Activated CD4-positive, alpha-beta memory T cell treated with anti-CD3 and anti-CD28 coated beads, Interleukin-2, amount 10 ng/mL, durations not matched to agents 7 days and 5 days (primary cell): ENCODE measurements around the gene PEX10. TPM values are rescaled to one million over a fixed set of nuclear protein-coding genes. Genes with fewer than 3 reads are reported as not detected.
A peak's percentile ranks its signal among the peaks of the same experiment; 100 is the strongest.
"Not testable (repeated sequence)": the region's sequence is repeated elsewhere in the genome, so short reads cannot be mapped to it uniquely, and the experiment has no call there.

ENCODE experiments used
- CTCF ChIA-PET: fragments of 350-600 bp; sonication (Branson Sonifier 250); formaldehyde crosslinking; loops from one replicate; lab custom pipeline; 2021; ENCODE audit warnings: antibody characterized with exemption, inconsistent platforms; lab: Charles Lee
- POLR2A ChIA-PET: fragments of 350-600 bp; sonication (Branson Sonifier 250); formaldehyde crosslinking; loops from one replicate; lab custom pipeline; 2021; ENCODE audit warnings: antibody characterized with exemption; lab: Charles Lee
- DNase-seq: peaks from one replicate; pipeline ENCODE4 v3.0.0-alpha.2; 2020
- H3K27ac Mint-ChIP-seq: one replicate; pipeline ENCODE4 v1.8.0; 2021; ENCODE audit warnings: mild to moderate bottlenecking, mixed read lengths
- H3K27me3 Mint-ChIP-seq: one replicate; pipeline ENCODE4 v1.8.0; 2021; ENCODE audit warnings: mixed read lengths
- H3K36me3 Mint-ChIP-seq: one replicate; pipeline ENCODE4 v1.8.0; 2021; ENCODE audit warnings: low read depth, mixed read lengths
- H3K4me1 Mint-ChIP-seq: one replicate; pipeline ENCODE4 v1.8.0; 2021; ENCODE audit warnings: mixed read lengths
- H3K4me3 Mint-ChIP-seq: one replicate; pipeline ENCODE4 v1.8.0; 2021; ENCODE audit warnings: mild to moderate bottlenecking, mixed read lengths
- H3K9me3 Mint-ChIP-seq: one replicate; pipeline ENCODE4 v1.8.0; 2021; ENCODE audit warnings: mixed read lengths
- total RNA-seq, 2 experiments: library from RNA; stranded (reverse); gene quantifications; one replicate each; pipeline ENCODE4 v1.2.3, GENCODE V29; 2021

Gene PEX10
- total RNA-seq, result 1 to 10 TPM; 6.8 to 9.5 TPM

- Mint-ChIP-seq H3K27ac (peak within 1 kb of the TSS; percentile 94), H3K4me1 (peaks cover 40% of the 10 kb centered on the region), H3K36me3 (peaks cover 4% of the 10 kb centered on the region), H3K9me3 (no peaks in the 10 kb centered on the region), H3K27me3 (no peaks in the 10 kb centered on the region), H3K4me3 (peak within 1 kb of the TSS; percentile 85)
- ChIA-PET POLR2A (interaction anchor here (1.0 to 3.6 kb wide), 6 partner anchors 20 to 217 kb away, joined by 4 to 21 read pairs (median 12); partner anchors contain the start of genes FAAP20, MORN1, PANK4 and PRXL2B), CTCF (interaction anchor here (1.8 kb wide), 3 partner anchors 112 to 217 kb away, joined by 6 to 13 read pairs (median 10); partner anchors contain the start of gene FAAP20)
- DNase-seq, result peak; percentile 99
These were observed at the start of gene PEX10 for GRCh38 chr1:2412395-2412772. PEX10 (minus strand) TSS chr1:2412564; CDS start chr1:2412502, 62 bp downstream.

DNA sequence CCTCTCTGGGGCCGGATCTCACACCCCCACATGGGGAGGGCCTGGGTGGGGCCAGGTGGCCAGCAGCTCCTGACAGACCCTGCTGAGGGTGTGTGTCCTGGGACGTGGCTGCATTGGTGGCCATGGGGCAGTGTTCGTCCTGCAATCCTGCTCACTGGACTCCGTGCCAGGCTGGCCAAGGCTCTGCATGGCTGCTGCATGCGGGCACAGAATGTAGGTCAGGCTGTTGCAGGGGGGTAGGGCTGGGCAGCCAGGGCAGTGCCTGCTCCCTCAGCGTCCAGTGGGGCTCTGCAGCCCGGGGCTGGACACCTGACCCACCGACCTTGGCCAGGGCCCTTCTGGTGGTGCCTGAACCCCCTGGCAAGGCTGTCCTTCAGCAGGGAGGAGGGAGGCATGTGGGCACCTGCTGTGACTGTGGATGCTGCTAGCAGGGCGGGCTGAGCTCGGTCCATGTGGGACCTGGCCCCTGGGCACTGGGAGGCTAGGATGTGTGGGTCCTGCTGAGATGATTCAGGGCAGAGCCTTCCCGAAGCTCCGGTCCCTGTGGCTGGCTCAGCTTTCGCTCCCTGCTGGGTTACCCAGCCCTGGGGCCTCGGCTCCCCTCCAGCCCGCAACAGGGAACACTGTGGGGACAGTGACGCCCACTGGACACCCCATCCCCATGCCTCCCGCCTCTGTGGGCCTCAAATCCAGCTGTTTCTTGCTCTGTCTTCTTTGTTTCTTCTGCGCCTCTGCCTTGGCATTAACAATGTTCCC, 48.8 kb upstream of the PEX10 start:
- Mint-ChIP-seq H3K9me3 (no peaks in the 10 kb centered on the region), H3K36me3 (no peaks in the 10 kb centered on the region), H3K27me3 (no peaks in the 10 kb centered on the region), H3K27ac (no peak overlapping the region), H3K4me3 (no peak overlapping the region), H3K4me1 (no peaks in the 10 kb centered on the region)
- POLR2A ChIA-PET, result no interaction called here
- CTCF ChIA-PET, result no interaction called here
- DNase-seq, result no peak

DNA sequence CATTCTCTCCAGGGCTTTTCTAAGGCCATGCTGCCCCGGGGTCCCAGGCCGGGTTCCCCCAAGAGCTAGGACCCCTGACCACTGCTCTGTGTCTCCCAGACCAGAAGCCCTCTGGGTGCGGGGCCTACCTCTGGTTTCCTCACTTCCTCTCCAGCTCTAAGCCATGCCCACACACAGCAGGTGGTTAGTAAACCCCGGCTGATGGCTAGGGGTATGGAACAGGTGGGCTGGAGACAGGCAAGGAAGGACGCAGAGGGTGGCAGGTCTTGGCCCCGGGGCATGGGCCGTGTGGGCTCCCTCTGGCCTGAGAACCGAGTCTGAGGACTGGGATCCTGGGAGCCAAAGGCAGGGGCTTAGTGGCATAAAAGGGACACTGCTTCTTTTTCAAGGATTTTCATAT, 47.8 kb upstream of the PEX10 start:
- Mint-ChIP-seq H3K4me1 (no peaks in the 10 kb centered on the region), H3K27me3 (no peaks in the 10 kb centered on the region), H3K9me3 (no peaks in the 10 kb centered on the region), H3K4me3 (no peak overlapping the region), H3K27ac (no peak overlapping the region), H3K36me3 (no peaks in the 10 kb centered on the region)
- no peak for DNase-seq
- ChIA-PET CTCF (no interaction called here), POLR2A (no interaction called here)

DNA sequence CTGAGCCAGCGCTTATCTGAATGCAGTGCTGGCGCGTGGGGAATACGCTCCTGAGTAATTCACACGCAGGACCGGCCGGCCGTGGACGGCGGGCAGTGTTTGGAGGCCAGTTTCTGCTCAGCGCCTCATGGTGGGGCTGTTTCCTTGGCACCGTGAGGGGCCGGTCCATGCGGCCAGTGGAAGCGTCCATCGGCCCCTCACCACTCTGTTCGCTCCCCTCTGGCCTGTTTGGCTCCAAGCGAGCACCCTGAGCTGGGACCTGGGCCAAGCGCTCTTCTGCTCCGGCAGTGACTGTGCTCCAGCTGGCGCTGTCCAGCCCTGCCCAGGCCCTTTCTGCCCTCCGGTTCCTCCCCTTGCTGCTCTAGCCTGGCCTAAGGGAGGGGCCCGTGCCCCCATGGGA, 47.4 kb upstream of the PEX10 start:
- POLR2A ChIA-PET, result no interaction called here
- Mint-ChIP-seq H3K4me1 (no peaks in the 10 kb centered on the region), H3K9me3 (no peaks in the 10 kb centered on the region), H3K36me3 (no peaks in the 10 kb centered on the region), H3K27ac (no peak overlapping the region), H3K27me3 (no peaks in the 10 kb centered on the region), H3K4me3 (no peak overlapping the region)
- no peak for DNase-seq
- CTCF ChIA-PET, result no interaction called here

DNA sequence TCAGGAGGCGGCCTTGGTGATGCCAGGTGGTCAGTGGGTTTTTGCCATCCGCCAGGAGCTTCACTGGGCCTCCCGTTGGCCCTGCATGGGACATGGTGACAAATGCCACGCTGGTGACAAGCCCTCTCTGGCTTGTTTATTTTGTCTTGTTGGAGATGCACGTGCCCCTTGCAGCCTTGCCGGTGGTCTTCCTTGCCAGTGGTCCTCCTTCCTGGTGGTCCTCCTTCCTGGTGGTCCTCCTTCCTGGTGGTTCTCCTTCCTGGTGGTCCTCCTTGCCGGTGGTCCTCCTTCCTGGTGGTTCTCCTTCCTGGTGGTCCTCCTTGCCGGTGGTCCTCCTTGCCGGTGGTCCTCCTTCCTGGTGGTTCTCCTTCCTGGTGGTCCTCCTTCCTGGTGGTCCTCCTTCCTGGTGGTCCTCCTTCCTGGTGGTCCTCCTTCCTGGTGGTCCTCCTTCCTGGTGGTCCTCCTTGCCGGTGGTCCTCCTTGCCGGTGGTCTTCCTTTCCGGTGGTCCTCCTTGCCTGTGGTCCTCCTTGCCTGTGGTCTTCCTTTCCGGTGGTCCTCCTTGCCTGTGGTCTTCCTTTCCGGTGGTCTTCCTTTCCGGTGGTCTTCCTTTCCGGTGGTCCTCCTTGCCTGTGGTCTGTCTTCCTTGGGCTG, 46.9 kb upstream of the PEX10 start:
- H3K36me3 Mint-ChIP-seq, DNase-seq, H3K27ac Mint-ChIP-seq, H3K4me1 Mint-ChIP-seq, H3K9me3 Mint-ChIP-seq, CTCF ChIA-PET, POLR2A ChIA-PET, H3K4me3 Mint-ChIP-seq, H3K27me3 Mint-ChIP-seq: not testable (repeated sequence)

- H3K4me1 Mint-ChIP-seq, result no peaks in the 10 kb centered on the region
- H3K9me3 Mint-ChIP-seq, result no peaks in the 10 kb centered on the region
- no peak overlapping the region for H3K4me3 Mint-ChIP-seq
- CTCF ChIA-PET, result no interaction called here
- no peaks in the 10 kb centered on the region for H3K36me3 Mint-ChIP-seq
- H3K27ac Mint-ChIP-seq, result no peak overlapping the region
- POLR2A ChIA-PET, result no interaction called here
- H3K27me3 Mint-ChIP-seq, result no peaks in the 10 kb centered on the region
- DNase-seq, result no peak
These were observed 46.3 kb upstream of the PEX10 start for GRCh38 chr1:2458687-2459086.

GRCh38 chr1:2457444-2457843, 45.1 kb upstream of the PEX10 start:
- H3K27ac Mint-ChIP-seq, result no peak overlapping the region

DNA sequence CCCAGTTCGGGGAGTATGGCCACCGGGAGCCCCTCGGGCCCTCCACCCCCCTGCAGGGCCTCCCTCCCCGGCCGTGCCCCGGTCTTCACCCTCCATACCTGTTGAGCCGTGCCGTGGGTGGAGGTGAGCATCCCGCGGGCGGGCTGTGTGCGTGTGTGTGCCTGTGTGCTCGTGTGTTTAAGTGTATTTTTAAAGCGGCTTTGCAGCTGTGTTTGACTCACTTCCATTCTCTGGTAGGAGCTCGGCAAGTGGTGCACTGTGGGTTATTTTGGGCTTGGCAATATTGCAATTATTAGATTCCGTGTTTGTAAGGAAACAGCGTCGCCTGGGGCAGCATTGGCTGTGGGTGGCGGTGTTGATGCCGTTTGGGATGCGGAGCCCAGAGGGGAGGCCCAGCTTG, 43.4 kb upstream of the PEX10 start:
- CTCF ChIA-PET, result no interaction called here
- Mint-ChIP-seq H3K4me3 (no peak overlapping the region), H3K27ac (no peak overlapping the region), H3K4me1 (no peaks in the 10 kb centered on the region), H3K27me3 (no peaks in the 10 kb centered on the region), H3K36me3 (no peaks in the 10 kb centered on the region), H3K9me3 (no peaks in the 10 kb centered on the region)
- DNase-seq, result no peak
- POLR2A ChIA-PET, result no interaction called here

More at GRCh38 chr1:2457444-2457843, 45.1 kb upstream of the PEX10 start:
- no peak for DNase-seq
- no peaks in the 10 kb centered on the region for H3K27me3 Mint-ChIP-seq
- CTCF ChIA-PET, result no interaction called here
- H3K4me3 Mint-ChIP-seq, result no peak overlapping the region
- no peaks in the 10 kb centered on the region for H3K9me3 Mint-ChIP-seq
- POLR2A ChIA-PET, result no interaction called here
- no peaks in the 10 kb centered on the region for H3K36me3 Mint-ChIP-seq
- no peaks in the 10 kb centered on the region for H3K4me1 Mint-ChIP-seq

DNA sequence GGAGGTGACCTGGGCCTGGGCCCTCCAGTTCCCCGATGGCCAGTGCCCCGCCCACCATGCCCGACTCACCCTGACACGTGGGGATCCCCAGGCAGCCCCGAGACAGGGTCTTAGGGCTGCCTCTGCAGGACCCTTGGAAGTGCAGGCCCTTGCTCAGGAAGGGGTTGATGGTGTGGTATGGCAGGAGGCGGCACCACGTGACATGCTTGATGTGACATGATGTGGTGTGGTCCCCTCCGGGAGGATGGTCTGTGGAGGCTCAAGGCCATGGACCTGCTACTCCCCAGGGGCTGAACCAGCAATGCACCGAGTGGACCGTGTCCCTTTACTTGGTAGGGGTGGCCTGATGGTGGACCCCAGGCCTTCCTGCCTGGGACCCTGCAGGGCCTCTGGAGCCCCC, 41.9 kb upstream of the PEX10 start:
- Mint-ChIP-seq H3K36me3 (no peaks in the 10 kb centered on the region), H3K4me1 (no peaks in the 10 kb centered on the region), H3K27ac (no peak overlapping the region), H3K9me3 (no peaks in the 10 kb centered on the region), H3K27me3 (no peaks in the 10 kb centered on the region), H3K4me3 (no peak overlapping the region)
- no peak for DNase-seq
- ChIA-PET POLR2A (no interaction called here), CTCF (no interaction called here)

- POLR2A ChIA-PET, result no interaction called here
- Mint-ChIP-seq H3K27me3 (no peaks in the 10 kb centered on the region), H3K36me3 (no peaks in the 10 kb centered on the region), H3K4me3 (no peak overlapping the region), H3K4me1 (no peaks in the 10 kb centered on the region), H3K9me3 (no peaks in the 10 kb centered on the region), H3K27ac (no peak overlapping the region)
- no peak for DNase-seq
- CTCF ChIA-PET, result no interaction called here
These were observed 40.6 kb upstream of the PEX10 start for GRCh38 chr1:2452932-2453315.

- DNase-seq, result no peak
- H3K4me1 Mint-ChIP-seq, result no peaks in the 10 kb centered on the region
- POLR2A ChIA-PET, result no interaction called here
- H3K4me3 Mint-ChIP-seq, result no peak overlapping the region
- no peak overlapping the region for H3K27ac Mint-ChIP-seq
- no peaks in the 10 kb centered on the region for H3K27me3 Mint-ChIP-seq
- no peaks in the 10 kb centered on the region for H3K36me3 Mint-ChIP-seq
- CTCF ChIA-PET, result no interaction called here
- no peaks in the 10 kb centered on the region for H3K9me3 Mint-ChIP-seq
These were observed 40.0 kb upstream of the PEX10 start for GRCh38 chr1:2452201-2452931.

DNA sequence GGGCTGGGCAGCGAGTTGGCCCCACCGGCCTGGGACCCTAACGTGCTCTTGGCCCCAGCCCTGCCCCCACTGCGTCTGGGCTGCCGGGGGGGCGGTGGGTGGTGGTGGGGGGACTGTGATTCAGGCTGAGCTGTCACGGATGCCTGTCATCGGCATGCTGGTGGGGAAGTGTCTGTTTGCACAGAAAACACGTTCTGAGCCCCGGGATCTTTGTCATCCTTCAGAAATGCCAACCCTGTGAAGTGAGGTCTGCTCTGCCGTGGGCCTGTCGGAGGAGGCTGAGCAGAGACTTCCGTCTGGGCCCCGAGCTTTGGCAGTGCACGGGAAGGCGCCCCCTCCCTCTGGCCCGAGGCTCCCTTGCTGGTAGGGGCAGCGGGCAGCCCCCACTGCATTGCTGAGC, 39.4 kb upstream of the PEX10 start:
- Mint-ChIP-seq H3K9me3 (no peaks in the 10 kb centered on the region), H3K27ac (no peak overlapping the region), H3K4me1 (no peaks in the 10 kb centered on the region), H3K36me3 (no peaks in the 10 kb centered on the region), H3K27me3 (no peaks in the 10 kb centered on the region), H3K4me3 (no peak overlapping the region)
- DNase-seq, result no peak
- ChIA-PET CTCF (no interaction called here), POLR2A (no interaction called here)

GRCh38 chr1:2449636-2450454, 37.5 kb upstream of the PEX10 start:
- H3K9me3 Mint-ChIP-seq, result no peaks in the 10 kb centered on the region
- H3K36me3 Mint-ChIP-seq, result no peaks in the 10 kb centered on the region
- no peak overlapping the region for H3K4me3 Mint-ChIP-seq
- DNase-seq, result no peak
- H3K27ac Mint-ChIP-seq, result no peak overlapping the region
- CTCF ChIA-PET, result no interaction called here
- H3K27me3 Mint-ChIP-seq, result peaks cover 5% of the 10 kb centered on the region
- POLR2A ChIA-PET, result no interaction called here
- no peaks in the 10 kb centered on the region for H3K4me1 Mint-ChIP-seq
